Brain microvascular endothelial cell (primary cell): ENCODE measurements around the gene STK10.
A peak's percentile ranks its signal among the peaks of the same experiment; 100 is the strongest.

Experiments used
- DNase-seq: peaks from one replicate; pipeline ENCODE4 v3.0.0-alpha.2; 2020
- H3K27ac ChIP-seq: fragments of 250-450 bp; sonication (Bioruptor Pico); 2 replicates; pipeline ENCODE4 v1.5.1; 2020; ENCODE audit warnings: mild to moderate bottlenecking, moderate library complexity
- H3K27me3 ChIP-seq: fragments of 250-450 bp; sonication (Bioruptor Pico); replicated peaks from 2 replicates; pipeline ENCODE4 v1.5.1; 2020; ENCODE audit warnings: mild to moderate bottlenecking
- H3K36me3 ChIP-seq: fragments of 250-450 bp; sonication (Bioruptor Pico); replicated peaks from 2 replicates; pipeline ENCODE4 v1.5.1; 2020; ENCODE audit warnings: mild to moderate bottlenecking
- H3K4me3 ChIP-seq: 2 replicates; pipeline ENCODE4 v1.5.1; 2011; ENCODE audit warnings: low read depth, mild to moderate bottlenecking, control low read depth, low read length, moderate library complexity
- in situ Hi-C: cut with HindIII; loops from 2 replicates; pipeline ENCODE4 v1.10.0; 2017; ENCODE audit warnings: low sequenced_read_pairs, low pct_ligation_motif_present
- TF ChIP-seq, protein P1 (sequence below): IDR thresholded peaks from 2 replicates; pipeline ENCODE4 v1.5.1; 2011; ENCODE audit warnings: low read depth, mild to moderate bottlenecking, moderate library complexity, low read length, control low read depth, inconsistent platforms; ENCODE audit errors: missing control alignments

The STK10 gene

GRCh38 chr5:172129256-172129910 is 58.6 kb downstream of the STK10 start:
- no peaks in the 10 kb centered on the region for H3K27me3 ChIP-seq
- DNase-seq = no peak
- H3K4me3 ChIP-seq = no peak overlapping the region
- peaks cover 29% of the 10 kb centered on the region for H3K36me3 ChIP-seq
- TF ChIP-seq, protein P1, sequence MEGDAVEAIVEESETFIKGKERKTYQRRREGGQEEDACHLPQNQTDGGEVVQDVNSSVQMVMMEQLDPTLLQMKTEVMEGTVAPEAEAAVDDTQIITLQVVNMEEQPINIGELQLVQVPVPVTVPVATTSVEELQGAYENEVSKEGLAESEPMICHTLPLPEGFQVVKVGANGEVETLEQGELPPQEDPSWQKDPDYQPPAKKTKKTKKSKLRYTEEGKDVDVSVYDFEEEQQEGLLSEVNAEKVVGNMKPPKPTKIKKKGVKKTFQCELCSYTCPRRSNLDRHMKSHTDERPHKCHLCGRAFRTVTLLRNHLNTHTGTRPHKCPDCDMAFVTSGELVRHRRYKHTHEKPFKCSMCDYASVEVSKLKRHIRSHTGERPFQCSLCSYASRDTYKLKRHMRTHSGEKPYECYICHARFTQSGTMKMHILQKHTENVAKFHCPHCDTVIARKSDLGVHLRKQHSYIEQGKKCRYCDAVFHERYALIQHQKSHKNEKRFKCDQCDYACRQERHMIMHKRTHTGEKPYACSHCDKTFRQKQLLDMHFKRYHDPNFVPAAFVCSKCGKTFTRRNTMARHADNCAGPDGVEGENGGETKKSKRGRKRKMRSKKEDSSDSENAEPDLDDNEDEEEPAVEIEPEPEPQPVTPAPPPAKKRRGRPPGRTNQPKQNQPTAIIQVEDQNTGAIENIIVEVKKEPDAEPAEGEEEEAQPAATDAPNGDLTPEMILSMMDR = no peak
- in situ Hi-C loops = no loop called here
- no peak overlapping the region for H3K27ac ChIP-seq

GRCh38 chr5:172127581-172127980 is 60.4 kb downstream of the STK10 start:
- TF ChIP-seq, protein P1 = no peak
- in situ Hi-C loops = no loop called here
- Histone ChIP-seq H3K36me3 (peaks cover 21% of the 10 kb centered on the region), H3K27ac (no peak overlapping the region), H3K27me3 (no peaks in the 10 kb centered on the region), H3K4me3 (no peak overlapping the region)
- no peak for DNase-seq

- in situ Hi-C loops = no loop called here
- Histone ChIP-seq H3K4me3 (no peak overlapping the region), H3K27me3 (no peaks in the 10 kb centered on the region), H3K36me3 (peaks cover 17% of the 10 kb centered on the region), H3K27ac (no peak overlapping the region)
- peak; percentile 79 for DNase-seq
- TF ChIP-seq, protein P1 = peak; percentile 75
These were observed 64.7 kb downstream of the STK10 start for GRCh38 chr5:172123269-172123692.

- DNase-seq = no peak
- in situ Hi-C loops = no loop called here
- Histone ChIP-seq H3K27me3 (no peaks in the 10 kb centered on the region), H3K36me3 (peaks cover 20% of the 10 kb centered on the region), H3K27ac (no peak overlapping the region), H3K4me3 (no peak overlapping the region)
- TF ChIP-seq, protein P1 = no peak
These were observed 67.9 kb downstream of the STK10 start for GRCh38 chr5:172119921-172120688.

GRCh38 chr5:172118891-172119290 is 69.1 kb downstream of the STK10 start:
- H3K27ac ChIP-seq = no peak overlapping the region
- TF ChIP-seq, protein P1 = no peak

More at GRCh38 chr5:172118891-172119290, 69.1 kb downstream of the STK10 start:
- no peaks in the 10 kb centered on the region for H3K27me3 ChIP-seq
- peaks cover 20% of the 10 kb centered on the region for H3K36me3 ChIP-seq
- no peak for DNase-seq
- H3K4me3 ChIP-seq = no peak overlapping the region
- in situ Hi-C loops = no loop called here
